Mammary epithelial cell (primary cell): ENCODE results near the gene NR4A1.

Experiments
- CTCF ChIP-seq, 2 donors: IDR thresholded peaks in 1 of 2; conservative IDR thresholded peaks in 1 of 2; 2 replicates each; pipeline ENCODE4 v1.5.1; 2011 to 2012; ENCODE audit warnings: inconsistent platforms in 2 of 2, low read length in 2 of 2, mild to moderate bottlenecking in 2 of 2, control low read depth in 1 of 2, low read depth in 1 of 2; ENCODE audit not compliant: insufficient read depth in 1 of 2; ENCODE audit errors: extremely low read depth in 1 of 2
- EZH2 ChIP-seq: IDR thresholded peaks from 2 replicates; pipeline ENCODE4 v1.6.1; 2012; ENCODE audit warnings: low read length, inconsistent platforms, borderline replicate concordance

- TF ChIP-seq CTCF (conservative IDR thresholded peaks at IDR 0.05 in 1 of 2, IDR thresholded peaks at IDR 0.05 in 1 of 2; ENCODE audit: extremely low read depth in 1 of 2, insufficient read depth in 1 of 2, low read depth in 1 of 2, low read length in 2 of 2) (no peak), EZH2 (no peak)
Measured at GRCh38 chr12:52087961-52088820, 36.9 kb downstream of the NR4A1 start.
